ENCODE measurements around the gene RAB8B.

Gene RAB8B

DNA sequence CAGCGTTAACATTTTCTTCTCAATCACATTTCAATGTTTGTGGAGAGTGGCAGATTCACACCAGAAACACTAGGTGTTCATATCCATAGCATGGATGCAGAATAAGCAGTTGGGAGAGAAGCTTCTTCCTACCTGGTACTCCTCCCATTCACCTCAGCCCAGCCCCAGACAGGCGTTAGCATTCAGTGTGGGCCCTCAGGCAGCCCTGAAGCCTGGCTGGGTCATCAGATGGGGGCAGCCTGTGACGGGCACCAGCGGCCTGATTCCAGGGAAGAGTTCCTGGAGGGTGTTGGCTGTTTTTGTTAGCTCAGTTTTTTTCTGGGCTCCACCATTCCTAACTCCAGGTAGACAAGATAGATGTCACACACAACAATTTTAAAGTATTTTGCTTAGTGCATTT, 119.1 kb downstream of the RAB8B start:
- DNase-seq (ENCODE audit: low read depth): no peak
- TF ChIP-seq MYC (IDR thresholded peaks at IDR 0.05; ENCODE audit: low read depth, low read length): no peak
- TF ChIP-seq POLR2A (IDR thresholded peaks at IDR 0.05; ENCODE audit: extremely low read depth, insufficient read length): no peak
- TF ChIP-seq, protein P1, sequence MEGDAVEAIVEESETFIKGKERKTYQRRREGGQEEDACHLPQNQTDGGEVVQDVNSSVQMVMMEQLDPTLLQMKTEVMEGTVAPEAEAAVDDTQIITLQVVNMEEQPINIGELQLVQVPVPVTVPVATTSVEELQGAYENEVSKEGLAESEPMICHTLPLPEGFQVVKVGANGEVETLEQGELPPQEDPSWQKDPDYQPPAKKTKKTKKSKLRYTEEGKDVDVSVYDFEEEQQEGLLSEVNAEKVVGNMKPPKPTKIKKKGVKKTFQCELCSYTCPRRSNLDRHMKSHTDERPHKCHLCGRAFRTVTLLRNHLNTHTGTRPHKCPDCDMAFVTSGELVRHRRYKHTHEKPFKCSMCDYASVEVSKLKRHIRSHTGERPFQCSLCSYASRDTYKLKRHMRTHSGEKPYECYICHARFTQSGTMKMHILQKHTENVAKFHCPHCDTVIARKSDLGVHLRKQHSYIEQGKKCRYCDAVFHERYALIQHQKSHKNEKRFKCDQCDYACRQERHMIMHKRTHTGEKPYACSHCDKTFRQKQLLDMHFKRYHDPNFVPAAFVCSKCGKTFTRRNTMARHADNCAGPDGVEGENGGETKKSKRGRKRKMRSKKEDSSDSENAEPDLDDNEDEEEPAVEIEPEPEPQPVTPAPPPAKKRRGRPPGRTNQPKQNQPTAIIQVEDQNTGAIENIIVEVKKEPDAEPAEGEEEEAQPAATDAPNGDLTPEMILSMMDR (IDR thresholded peaks at IDR 0.05; ENCODE audit: low read depth, low read length): no peak
- TF ChIP-seq, protein P2, sequence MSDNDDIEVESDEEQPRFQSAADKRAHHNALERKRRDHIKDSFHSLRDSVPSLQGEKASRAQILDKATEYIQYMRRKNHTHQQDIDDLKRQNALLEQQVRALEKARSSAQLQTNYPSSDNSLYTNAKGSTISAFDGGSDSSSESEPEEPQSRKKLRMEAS (IDR thresholded peaks at IDR 0.05; ENCODE audit: low read depth, low read length): no peak
- no peak overlapping the region for H3K4me3 ChIP-seq (ENCODE audit: low read depth, low read length)

DNA sequence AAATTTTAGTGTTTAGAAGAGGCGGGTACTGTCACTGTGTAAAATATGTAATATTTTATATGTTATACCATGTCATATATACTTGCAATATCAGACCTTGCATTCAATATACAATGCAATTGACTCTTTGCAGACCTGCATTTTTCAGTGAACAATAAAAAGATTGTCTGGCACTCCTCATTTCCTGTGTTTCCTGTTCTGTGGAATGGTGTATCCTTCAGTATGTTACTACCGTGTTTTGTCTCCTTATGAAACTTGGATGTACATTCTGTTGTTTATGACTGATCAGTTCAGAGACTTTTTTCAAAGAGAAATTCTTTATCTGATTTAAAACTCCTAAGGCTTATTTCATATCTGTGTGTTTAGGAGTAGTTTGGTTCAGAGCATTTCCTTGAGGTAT, 119.5 kb downstream of the RAB8B start:
- no peak overlapping the region for H3K4me3 ChIP-seq (ENCODE audit: low read depth, low read length)
- TF ChIP-seq MYC (IDR thresholded peaks at IDR 0.05; ENCODE audit: low read depth, low read length) (no peak), POLR2A (IDR thresholded peaks at IDR 0.05; ENCODE audit: extremely low read depth, insufficient read length) (no peak)
- TF ChIP-seq, protein P2 (IDR thresholded peaks at IDR 0.05; ENCODE audit: low read depth, low read length): no peak
- TF ChIP-seq, protein P1 (IDR thresholded peaks at IDR 0.05; ENCODE audit: low read depth, low read length): no peak
- no peak for DNase-seq (ENCODE audit: low read depth)

DNA sequence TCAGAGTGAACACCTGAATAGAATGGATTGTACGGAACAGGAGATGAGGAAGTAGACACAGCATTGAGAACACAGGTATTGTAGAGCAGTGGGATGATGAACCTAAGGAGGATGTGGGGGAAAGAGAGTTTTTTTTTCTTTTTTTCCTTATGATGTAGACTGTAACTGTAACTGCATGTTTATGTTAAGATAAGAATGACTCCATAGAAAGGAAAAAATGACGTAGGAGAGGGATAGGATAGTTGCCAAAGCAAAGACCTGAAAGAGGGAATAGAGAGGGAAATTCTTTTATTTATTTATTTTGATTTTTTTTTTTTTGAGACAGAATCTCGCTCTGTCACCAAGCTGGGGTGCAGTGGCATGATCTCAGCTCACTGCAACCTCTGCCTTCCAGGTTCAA, 121.2 kb downstream of the RAB8B start:
- TF ChIP-seq, protein P2 (IDR thresholded peaks at IDR 0.05; ENCODE audit: low read depth, low read length): no peak
- TF ChIP-seq, protein P1 (IDR thresholded peaks at IDR 0.05; ENCODE audit: low read depth, low read length): no peak
- no peak for TF ChIP-seq POLR2A (IDR thresholded peaks at IDR 0.05; ENCODE audit: extremely low read depth, insufficient read length)
- TF ChIP-seq MYC (IDR thresholded peaks at IDR 0.05; ENCODE audit: low read depth, low read length): no peak
- H3K4me3 ChIP-seq (ENCODE audit: low read depth, low read length): no peak overlapping the region
- DNase-seq (ENCODE audit: low read depth): no peak

DNA sequence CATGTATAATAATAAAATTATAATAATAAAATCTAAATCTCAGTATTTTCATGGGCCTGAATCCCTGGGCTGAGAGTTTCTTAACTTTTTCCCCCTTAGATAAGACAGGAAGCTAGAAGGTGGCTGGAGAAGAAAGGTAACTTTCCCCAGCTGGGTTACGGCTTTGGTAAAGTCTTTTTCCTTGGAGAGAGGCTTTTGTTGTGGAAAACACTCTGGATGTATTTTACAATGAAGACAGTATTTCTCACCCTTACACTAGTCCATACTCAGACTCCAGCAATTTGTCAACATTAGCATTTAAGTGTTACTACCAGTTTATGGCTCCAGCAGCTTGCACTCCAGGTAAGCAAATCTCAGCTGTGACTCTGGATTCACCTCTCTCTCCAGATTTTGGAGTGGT, 122.9 kb downstream of the RAB8B start:
- no peak for DNase-seq (ENCODE audit: low read depth)

DNA sequence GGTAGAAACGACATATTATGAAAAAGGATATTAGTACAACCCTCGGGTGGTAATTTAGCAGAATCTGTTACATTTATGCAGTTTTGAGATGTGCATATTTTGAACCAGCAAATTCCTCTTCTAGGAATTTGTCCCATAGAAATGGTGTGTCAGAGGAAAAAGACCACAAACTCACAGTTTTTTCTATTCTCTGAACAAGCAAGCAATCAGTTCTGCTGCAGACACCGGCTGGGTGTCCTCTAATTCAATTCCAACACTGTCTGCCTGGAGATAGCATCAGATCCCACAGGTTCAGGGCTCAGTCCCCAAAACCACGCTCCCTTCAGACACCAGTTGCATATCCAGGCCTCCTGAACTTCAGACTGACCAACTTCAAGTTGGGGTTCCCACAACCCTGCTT, 124.4 kb downstream of the RAB8B start:
- DNase-seq (ENCODE audit: low read depth): no peak
- TF ChIP-seq MYC (IDR thresholded peaks at IDR 0.05; ENCODE audit: low read depth, low read length): no peak
- TF ChIP-seq, protein P2 (IDR thresholded peaks at IDR 0.05; ENCODE audit: low read depth, low read length): no peak
- no peak for TF ChIP-seq POLR2A (IDR thresholded peaks at IDR 0.05; ENCODE audit: extremely low read depth, insufficient read length)
- TF ChIP-seq, protein P1 (IDR thresholded peaks at IDR 0.05; ENCODE audit: low read depth, low read length): no peak
- no peak overlapping the region for H3K4me3 ChIP-seq (ENCODE audit: low read depth, low read length)

More for the DNA sequence above, 122.9 kb downstream of the RAB8B start:
- no peak overlapping the region for H3K4me3 ChIP-seq (ENCODE audit: low read depth, low read length)
- TF ChIP-seq, protein P2 (IDR thresholded peaks at IDR 0.05; ENCODE audit: low read depth, low read length): no peak
- TF ChIP-seq, protein P1 (IDR thresholded peaks at IDR 0.05; ENCODE audit: low read depth, low read length): no peak
- TF ChIP-seq POLR2A (IDR thresholded peaks at IDR 0.05; ENCODE audit: extremely low read depth, insufficient read length) (no peak), MYC (IDR thresholded peaks at IDR 0.05; ENCODE audit: low read depth, low read length) (no peak)

DNA sequence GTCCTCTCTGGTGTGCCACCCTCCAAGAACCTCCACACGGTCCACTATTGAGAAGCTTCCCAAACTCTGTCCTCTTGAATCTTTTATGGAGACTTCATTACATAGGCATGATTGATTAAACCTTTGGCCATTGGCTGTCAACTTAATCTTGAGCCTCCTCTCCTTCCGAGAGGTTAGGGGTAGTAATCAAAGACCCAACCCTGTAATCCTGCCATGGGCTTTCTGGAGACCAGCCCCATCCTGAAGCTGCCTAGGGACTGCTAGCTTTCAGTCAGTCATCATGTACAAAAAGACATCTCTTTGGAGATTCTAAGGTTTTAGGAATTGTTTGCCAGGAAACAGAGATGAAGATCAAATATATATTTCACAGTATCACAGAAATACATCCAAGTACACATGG, 125.0 kb downstream of the RAB8B start:
- H3K4me3 ChIP-seq (ENCODE audit: low read depth, low read length): no peak overlapping the region
- TF ChIP-seq, protein P2 (IDR thresholded peaks at IDR 0.05; ENCODE audit: low read depth, low read length): no peak
- TF ChIP-seq MYC (IDR thresholded peaks at IDR 0.05; ENCODE audit: low read depth, low read length): no peak
- TF ChIP-seq POLR2A (IDR thresholded peaks at IDR 0.05; ENCODE audit: extremely low read depth, insufficient read length): no peak
- TF ChIP-seq, protein P1 (IDR thresholded peaks at IDR 0.05; ENCODE audit: low read depth, low read length): no peak
- DNase-seq (ENCODE audit: low read depth): no peak

All from NB4 (cell line).